HG03280 (cell line): Measurements from ENCODE around the gene ACSBG1.

Source experiments
- ATAC-seq: cut with Tn5 transposase; IDR thresholded peaks from one replicate; pipeline ENCODE4 v1.9.1; 2021; ENCODE audit warnings: mild to moderate bottlenecking, moderate library complexity; ENCODE audit not compliant: unreplicated experiment

The ACSBG1 gene

DNA sequence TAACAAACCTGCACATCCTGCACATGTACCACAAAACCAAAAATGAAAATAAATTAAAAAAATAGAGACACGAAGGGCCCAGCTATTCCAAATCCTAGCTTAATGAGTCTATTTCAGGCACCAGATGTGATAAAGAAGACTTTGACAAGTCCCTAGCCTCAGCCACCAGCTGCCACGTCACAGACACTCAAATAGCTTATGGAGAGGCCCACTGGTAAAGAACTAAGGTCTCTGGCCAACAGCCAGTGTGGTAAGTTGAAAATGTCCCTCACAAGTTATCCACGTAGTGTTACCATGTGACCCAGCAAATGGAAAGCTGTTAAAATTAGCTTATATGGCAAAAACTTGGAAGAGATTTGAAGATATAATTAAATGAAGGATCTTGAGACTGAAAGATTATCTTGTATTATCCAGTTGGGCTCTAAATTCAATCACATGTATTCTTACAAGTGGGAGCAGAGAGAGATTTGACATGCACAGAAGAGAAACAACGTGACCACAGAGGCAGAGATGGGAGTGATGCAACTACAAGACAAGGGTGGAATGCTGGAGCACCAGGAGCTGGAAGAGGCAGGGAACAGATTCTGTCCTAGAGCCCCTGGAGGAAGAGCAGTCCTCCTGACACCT lies 10.9 kb downstream of the ACSBG1 start:
- ATAC-seq, result no peak

DNA sequence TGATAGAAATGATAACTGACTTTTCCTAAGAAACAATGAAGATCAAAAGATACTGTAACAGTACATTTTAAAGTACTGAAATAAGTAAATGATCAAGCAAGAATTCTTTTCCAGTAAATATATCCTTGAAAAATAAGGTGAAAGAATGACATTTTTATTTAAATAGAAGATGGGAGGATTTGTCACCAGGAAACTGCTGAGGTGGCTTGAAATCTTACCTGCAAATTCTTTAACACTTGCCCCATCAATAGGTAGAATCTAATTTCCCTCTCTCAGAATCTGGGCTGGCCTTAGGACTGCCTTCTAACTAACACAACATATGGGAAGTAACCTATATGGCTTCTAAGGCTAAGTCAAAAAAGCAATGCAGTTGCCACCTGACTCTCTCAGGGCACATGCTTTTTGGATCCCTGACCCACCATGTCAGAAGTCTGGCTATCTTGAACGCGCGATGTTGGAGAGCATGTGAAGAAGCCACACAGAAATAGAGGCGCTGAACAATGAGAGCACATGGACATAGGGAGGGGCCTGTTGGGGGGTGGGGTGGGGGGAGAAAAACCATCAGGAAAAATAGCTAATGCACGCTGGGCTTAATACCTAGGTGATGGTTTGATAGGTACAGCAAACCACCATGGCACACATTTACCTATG lies 11.5 kb downstream of the ACSBG1 start:
- ATAC-seq, result no peak

DNA sequence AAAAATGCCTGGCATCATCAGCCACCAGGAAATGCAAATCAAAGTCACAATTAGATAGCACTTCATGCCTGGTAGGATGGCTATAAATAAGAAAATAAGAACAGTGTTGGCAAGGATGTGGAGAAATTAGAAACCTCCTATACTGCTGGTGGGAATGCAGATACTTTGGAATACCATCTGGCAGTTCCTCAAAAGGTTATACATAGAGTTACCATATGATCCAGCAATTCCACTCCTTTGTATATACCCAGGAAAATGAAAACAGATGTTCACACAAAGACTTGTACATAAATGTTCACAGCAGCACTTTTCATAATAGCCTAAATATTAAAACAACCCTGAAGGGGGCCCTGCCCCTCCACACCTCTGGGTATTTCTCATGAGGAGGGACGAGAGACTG lies 13.7 kb downstream of the ACSBG1 start:
- no peak for ATAC-seq

DNA sequence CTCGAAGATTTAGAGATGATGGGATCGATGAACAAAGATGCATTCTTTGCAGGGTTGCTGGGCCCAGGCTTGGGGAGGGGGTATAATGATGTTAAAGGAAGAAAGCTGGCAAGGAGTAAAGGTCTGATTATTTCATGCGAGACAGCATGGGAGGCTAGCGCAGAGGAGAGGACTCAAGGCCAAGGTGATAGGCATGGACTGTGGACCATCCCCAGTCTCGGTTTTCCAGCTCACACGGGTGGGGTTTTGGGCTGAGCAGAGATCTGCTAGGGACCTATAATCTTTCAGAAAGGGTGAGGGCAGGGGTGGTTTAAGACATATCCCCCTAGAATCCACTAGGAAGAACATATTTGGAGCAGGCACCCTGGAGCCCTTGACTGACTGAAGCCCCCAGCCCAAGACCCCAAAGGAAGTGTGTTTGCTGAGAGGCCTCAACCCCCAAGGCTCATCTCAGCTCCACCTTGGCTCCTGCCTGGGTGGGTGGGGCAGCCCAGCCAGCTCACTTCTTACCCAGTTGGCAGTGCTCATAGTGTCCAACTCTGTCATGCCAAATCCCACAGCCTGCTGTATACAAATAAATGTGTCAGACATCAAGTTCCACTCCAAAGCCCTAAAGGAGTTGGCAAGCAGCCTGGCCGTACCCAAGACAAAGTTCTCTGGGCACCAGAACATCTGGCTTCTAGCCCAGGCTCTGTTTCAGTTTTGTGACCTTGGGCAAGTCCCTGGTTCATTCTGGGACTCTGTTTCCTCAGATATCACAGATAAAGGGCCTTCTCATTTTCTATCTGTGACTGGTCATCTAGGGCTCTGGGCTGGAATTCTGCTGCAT lies 17.9 kb downstream of the ACSBG1 start:
- ATAC-seq, result no peak

DNA sequence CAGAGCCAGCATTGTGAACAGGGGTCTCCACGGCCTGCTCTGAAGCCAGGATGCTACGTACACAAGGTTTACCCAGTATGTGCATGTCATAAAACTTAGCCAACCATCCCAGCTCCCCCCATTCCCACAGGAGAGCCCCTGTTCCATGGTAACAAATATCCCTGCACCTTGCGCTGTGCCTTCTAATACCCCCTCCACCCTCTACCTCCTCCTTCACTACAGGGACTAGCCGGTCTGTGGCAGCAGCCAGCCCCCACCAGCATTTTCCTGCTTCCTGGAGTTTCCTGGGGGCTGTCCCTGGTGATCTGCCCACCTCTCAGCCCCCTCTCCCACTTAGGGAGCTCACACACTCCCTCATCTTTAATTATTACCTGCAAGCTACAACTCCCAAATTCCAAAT lies 20.4 kb downstream of the ACSBG1 start:
- ATAC-seq, result no peak

DNA sequence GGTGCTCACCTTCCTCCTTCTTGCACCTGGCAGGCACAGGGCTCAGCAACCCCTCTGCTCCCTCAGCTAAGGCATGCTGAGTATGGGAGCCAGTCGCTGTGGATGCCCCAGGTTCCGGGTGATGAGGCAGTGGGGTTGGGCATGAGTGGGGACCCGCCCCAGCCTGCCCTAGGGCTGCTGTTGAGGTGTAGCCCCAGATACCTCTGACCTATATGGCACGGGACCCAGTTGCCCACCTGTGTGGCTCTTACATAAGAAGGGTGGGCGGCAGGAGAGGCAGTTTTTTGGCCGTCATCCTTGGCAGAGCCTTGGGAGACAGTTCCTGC lies 21.0 kb downstream of the ACSBG1 start:
- ATAC-seq, result no peak

DNA sequence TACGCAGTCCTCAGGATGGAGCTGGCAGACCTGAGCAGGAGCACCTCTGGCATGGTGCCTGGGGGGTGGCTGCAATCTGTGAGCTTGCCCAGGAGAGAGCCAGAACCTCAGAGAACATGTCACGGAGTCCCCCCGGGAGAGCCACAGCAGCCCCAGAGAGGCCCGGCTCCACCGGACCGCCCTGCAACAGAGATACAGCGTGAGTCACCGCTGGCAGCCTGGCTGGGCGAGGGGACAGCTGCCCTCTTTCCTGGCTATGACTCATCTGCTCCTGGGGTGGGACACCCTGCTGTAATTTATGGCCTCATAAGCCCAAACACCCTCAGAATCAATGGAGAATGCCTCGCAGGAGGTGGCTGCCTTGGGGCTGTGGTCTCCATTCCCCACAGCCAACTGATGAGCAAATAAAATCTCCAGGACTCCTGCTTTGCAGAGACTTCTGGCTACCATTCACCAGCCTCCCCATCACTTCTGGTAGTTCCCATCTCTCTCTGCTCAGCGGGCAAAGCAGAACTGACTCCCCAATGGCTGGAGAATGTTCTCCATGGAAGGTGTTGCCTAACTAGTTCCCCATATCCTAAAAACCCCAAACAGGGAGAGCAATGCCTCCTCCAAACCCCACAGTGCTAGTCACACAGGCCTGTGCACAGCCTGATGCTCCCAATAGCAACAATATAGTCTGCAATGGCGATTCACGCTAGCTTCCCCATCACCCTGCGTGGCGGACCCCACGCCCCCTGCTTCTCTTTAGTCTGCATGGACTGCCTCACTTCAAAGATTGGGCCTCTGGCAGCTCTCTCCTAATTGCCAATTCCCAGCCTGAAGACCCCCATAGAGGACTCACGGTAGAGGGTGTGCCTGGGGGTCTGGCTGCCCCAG lies 21.6 kb downstream of the ACSBG1 start:
- no peak for ATAC-seq

DNA sequence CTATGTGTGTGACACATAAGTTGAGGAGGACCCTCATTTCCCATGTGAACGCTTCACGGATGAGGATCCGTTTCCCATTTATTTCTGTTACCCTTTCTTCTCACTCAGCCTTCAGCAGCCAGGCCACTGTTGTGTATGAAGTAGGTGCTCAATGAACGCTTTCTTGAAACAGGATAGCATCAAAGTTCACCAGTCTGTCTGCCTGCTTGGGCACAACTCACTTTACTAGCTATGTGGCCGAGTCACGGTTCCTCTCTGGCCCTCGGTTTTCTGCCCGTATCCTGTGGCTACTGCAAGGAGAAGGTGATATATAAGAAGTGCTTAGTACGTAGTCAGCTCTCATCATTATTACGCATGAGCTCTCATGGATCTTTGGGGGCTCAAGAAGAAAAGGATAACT lies 22.4 kb downstream of the ACSBG1 start:
- no peak for ATAC-seq

DNA sequence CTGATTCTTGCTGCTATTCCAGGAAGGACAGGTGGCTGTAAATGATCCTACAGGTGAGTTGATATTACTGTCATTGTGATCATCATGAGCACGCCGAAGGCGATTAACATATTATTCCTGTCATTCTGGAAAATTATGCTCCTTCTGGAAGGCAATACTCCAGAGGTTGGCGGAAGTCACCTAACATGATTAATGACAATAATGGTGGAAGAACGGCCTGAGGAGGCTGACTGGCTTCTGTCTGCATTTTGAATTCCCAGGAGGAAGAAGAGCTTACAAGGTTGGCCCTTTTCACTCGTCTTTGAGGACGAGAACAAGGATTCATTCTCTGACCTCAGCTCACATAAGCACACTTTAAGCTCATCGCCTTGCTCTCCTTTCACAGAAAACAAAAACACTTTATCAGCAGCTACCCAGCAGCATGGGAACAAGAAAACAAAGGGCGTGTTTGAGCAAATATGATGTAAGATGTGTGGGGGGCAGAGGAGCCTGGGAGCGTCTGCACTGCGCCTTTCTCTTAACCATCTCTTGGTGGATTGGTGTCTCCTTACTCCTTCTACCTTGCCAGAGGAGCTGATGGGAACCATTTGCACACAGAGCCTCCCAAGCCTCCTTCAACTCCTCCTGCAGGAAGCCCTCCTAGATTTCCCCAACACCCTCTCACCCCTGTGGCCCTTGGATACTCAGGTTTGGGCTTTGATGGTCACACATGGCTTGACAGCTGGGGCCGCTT lies 23.0 kb downstream of the ACSBG1 start:
- ATAC-seq, result no peak

DNA sequence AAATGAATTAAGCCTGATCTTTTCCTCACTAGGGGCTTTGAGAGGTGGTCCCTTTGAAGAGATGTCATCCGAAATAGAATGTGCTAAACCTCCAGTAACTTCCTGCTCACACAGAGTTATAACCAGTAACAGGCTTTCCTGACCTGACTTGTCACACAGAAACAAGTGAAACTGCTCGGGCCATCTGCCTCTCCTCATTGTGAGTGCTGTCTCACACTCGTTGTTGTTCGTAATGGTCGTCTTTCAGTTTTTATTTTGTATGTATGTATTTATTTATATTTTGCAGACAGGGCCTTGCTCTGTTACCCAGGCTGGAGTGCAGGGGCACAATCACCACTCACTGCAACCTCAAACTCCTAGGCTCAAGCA lies 24.0 kb downstream of the ACSBG1 start:
- no peak for ATAC-seq

DNA sequence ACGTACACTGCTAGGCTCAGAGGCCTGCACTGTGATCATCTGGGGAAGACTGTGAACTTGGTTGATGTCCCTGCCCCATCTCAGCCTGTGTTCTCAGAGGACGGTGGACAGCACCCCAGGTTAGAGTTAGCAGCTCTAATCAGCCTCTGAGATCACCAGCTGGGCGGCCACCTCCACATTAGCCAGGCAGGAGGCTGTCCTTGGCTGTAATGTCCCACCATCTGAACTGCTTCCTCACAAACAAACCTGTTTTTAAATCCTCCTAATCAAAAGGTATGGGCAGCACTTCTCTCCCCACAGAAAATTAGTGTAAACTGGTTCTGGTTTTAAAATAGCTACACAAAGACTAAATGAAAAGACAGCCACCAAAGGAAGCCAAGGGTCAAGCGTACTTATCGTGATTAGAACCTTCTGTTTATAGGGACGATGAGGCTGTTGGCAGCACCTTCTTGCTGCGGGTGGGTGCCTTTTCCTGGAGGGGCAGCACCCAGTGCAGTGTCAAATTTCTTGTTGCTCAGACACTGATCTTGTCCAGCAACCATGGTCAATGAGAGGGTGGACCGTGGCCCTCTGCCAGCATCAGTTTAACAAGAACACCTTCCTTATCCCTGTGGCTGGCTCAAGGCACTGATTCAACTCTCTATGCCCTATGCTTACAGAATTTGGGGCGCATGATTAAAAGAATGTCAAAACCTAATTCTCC lies 24.6 kb downstream of the ACSBG1 start:
- no peak for ATAC-seq

DNA sequence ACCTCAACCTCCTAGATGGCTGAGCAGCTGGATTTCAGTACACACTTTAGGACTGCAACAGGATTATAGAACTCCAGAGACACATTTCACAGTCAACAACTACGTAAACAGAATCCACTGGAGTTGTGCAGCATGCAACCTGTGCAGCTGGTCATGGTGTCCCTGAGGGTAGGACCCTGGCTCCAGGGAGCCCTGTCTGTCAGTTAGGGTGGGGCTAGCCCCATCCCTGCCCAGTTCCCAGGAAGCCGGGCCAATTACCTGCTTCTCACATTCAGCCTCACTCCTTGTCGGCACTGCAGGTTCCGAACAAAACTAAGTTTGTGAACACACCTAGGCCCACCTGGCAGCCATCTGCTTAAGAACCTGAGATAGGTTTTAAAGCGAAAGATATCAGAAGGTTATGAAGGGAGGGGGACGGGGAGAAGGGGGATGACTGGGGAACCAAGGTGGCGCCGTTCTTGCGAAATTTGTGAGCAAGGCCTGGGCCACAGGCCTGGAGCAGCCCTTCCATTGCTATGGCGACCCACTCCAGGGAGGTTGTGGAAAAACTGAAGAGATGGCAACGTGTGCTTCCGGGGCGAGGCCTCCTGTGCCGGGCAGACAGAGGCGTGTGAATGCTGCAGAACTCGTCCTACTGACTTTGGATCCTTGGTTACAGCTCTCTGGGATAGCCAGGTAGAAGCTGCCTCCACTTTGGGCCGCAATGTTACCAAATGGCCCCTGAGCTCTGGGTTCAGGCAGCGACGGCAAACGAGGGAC lies 25.3 kb downstream of the ACSBG1 start:
- no peak for ATAC-seq

DNA sequence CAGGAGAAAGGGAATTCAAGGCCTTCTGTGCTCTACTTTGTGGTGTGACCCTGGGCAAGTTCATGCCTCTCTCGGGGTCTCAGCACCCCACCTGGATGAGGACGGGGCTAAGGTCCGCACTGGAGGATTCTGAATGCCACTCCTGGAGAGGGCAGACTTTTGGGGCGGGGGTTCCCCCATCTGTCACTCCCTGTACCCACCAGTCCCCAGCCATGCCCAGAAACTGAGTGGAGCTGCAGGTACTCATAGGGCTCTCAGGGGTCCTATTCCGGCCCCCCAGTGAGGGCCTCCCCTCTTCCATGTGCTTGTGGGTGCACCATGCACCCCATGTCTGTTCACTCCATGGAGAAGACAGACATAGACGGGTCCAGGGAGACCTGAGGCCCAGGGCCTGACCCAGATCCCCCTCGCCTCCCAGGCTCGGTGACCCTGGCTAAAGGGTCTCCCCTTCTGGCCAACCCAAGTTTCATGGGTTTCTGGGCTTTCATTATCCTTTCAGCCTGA lies 26.0 kb downstream of the ACSBG1 start:
- no peak for ATAC-seq

DNA sequence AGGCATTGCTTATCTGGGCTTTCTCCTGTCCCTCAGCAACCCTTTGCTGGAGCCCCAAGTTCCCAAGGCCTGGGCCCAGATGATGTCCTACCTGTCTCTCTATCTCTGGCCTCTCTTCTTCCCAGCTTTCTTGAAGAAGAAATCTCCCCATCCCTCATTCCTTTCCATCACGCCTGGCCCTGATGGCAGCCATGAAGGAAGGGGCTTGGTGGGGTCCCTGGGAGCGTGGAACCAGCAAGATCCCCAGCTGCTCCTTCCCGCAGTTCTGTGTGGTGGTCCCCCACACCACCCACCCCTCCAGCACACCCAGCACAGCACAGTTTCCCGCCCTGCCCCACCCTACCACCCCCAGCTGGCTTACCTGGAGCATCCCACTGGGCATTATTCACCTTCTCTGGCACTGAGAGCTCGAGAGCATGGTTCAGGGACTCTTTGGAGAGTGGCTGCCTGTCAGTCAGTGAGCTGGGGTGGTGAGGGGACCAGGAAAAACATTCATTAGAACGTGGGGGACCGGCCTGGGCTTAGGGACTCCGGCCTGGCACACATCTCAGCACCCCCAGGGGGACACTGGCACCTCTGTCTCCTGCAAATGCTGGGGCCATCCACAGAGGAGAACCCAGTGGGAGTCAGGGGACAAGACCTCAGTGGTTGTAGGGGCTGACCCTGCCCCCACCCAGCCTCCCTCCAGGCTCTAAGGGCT lies 26.6 kb downstream of the ACSBG1 start:
- ATAC-seq, result no peak

DNA sequence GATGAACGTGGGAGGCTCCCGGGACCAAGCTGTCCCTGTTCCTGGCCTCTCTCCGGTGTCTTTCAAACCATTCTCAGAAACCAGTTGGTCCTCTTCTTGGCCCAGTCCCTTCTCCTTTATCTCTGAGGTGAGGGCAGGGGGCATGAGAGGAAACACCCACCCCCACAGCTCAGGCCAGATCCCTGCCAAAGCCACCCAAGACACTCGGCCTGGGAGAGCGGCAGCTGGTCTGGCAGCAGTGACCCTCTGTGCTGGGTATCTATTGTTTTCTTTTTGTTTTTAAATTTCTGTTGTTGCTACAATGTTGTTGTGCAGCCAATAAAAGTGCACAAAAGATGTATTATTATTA lies 27.3 kb downstream of the ACSBG1 start:
- ATAC-seq, result no peak

DNA sequence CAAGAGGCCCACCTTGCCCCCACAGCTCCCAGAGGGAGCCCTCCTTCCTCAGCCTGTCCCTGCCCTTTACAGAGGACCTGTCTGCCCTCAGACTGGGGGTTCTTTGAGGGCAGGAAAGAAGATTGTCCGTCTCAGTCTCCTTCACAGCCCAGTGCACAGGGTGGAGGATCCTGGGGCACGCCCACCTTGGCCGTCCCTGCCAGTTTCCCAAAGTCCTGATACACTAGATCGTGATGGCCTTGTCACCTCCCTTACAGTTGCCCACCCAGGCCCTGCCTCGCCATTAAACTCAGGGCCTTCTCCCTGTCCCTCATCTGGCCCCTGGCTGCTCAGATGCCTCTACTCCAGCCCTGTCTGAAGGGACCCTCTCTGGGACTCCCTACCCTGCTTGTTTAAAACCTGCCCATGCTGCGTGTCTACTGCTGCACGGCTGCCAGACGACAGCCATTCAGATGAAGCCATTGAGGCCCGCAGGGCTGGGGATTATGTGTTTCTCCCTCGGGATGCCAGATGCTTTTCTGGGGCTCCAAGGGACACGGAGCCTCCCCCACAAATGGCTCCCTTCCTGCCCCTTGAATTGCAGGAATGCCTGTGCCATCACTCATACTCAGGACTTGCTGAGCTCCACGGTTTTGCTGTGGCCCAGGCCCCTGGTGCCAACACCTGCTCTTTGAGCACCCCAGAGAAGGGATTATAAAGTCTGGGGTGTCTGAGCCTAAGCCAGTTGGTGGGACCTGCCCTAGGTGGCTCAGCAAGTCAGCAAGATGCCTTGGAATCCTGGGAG lies 27.8 kb downstream of the ACSBG1 start:
- no peak for ATAC-seq

DNA sequence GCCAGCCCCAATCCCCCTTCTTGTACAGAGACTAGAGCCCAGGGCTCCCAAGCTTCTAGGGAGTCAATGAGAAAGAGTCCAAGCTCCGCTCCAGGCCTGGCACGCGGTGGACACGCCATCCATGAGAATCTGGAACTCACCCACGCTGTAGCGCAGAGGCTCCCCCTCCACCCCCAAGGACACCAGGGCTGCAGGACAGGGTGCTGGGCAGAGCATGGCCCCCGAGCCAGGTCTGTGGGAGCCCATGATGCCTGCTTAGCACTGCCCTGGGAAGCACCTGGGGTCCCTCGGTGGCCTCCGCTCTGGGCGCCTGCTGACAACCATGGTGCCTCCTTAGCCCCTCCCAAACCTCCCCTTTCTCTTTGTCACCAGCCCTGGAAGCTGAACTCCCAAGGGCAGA lies 28.5 kb downstream of the ACSBG1 start:
- no peak for ATAC-seq

DNA sequence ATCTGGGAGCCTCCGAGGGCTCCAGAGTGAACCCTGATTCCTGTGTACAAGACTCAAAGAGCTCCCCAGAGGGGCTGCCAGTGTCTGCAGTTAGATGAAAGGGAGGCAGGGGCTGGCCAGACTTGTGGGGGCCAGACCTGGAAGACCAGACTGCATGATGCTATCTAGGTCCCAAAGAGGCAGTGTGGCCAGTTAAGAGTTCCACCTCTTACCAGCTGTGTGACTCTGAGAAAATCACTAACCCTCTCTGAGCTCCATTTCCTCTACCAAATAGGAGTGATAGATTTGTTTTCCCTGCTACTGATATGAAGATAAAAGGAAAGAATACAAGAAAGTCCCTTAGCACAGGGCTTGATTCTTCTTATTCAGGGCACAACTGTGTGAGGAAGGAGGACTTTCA lies 29.0 kb downstream of the ACSBG1 start:
- ATAC-seq, result no peak
